ENCODE measurements around the gene SEC23A. TPM values are rescaled to one million over a fixed set of nuclear protein-coding genes. Genes with fewer than 3 reads are reported as not detected.

SEC23A gene
- total RNA-seq, 1 donor, result 298 TPM

DNA sequence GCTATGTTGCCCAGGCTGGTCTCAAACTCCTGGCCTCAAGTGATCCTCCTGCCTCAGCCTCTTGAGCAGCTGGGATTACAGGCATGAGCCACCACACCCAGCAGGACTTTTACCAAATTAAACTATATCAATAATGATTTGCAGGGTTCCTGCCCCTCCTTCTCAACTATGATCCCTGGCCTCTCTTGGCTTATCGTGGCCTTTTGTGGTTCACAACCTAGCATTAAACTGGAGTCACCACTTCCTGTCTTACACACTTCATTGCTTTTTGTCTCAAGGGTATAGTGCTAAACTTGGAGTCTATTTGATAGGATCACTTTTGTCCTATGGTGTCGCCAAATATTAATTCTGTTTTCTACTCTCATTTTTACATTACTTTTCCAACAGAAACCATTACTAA, 64.5 kb downstream of the SEC23A start:
- TF ChIP-seq, protein P1, sequence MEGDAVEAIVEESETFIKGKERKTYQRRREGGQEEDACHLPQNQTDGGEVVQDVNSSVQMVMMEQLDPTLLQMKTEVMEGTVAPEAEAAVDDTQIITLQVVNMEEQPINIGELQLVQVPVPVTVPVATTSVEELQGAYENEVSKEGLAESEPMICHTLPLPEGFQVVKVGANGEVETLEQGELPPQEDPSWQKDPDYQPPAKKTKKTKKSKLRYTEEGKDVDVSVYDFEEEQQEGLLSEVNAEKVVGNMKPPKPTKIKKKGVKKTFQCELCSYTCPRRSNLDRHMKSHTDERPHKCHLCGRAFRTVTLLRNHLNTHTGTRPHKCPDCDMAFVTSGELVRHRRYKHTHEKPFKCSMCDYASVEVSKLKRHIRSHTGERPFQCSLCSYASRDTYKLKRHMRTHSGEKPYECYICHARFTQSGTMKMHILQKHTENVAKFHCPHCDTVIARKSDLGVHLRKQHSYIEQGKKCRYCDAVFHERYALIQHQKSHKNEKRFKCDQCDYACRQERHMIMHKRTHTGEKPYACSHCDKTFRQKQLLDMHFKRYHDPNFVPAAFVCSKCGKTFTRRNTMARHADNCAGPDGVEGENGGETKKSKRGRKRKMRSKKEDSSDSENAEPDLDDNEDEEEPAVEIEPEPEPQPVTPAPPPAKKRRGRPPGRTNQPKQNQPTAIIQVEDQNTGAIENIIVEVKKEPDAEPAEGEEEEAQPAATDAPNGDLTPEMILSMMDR (IDR thresholded peaks at IDR 0.05; ENCODE audit: insufficient read depth, low read length), result no peak
- H3K4me3 ChIP-seq (ENCODE audit: low read depth, low read length), result no peak overlapping the region
- no peak for DNase-seq (ENCODE audit: low read depth)

DNA sequence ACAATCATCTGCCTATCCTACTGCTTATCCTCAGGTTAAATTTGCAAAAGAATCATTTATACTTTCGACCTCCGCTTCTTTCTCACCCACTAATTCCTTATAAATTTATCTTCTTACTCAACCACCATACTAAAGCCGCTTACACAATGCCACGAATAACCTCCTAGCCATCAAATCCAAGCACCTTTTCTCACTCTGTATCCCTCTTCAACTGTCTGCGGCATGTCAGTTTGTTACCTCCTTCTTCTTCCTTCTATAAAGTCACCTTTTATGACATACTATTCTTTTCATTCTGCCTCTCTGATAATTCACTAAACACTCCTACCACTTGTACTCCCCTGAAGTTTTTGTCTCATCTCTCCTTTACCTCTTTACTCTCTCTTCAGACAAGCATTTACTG, 66.3 kb downstream of the SEC23A start:
- TF ChIP-seq, protein P1 (IDR thresholded peaks at IDR 0.05; ENCODE audit: insufficient read depth, low read length), result no peak
- H3K4me3 ChIP-seq (ENCODE audit: low read depth, low read length), result no peak overlapping the region
- no peak for DNase-seq (ENCODE audit: low read depth)

DNA sequence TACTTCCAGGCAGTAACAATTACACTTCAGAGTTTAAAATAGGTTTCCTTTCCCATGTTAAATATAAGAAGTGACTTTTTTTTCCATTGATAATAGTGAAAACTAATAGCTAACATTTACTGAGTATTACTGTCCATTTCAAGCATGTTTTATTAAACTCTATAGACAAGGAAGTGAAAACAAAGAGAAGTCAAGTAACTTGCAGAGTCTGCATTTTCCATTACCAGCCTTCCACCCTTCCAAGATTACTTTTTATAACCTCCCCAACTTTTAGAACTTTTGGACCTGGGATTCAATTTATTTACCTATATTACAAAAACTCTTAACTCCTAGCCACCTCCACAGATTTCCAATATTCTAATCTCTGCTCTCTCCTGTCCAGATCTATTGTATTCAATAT, 67.7 kb downstream of the SEC23A start:
- H3K4me3 ChIP-seq (ENCODE audit: low read depth, low read length), result no peak overlapping the region
- TF ChIP-seq, protein P1 (IDR thresholded peaks at IDR 0.05; ENCODE audit: insufficient read depth, low read length), result no peak
- no peak for DNase-seq (ENCODE audit: low read depth)

DNA sequence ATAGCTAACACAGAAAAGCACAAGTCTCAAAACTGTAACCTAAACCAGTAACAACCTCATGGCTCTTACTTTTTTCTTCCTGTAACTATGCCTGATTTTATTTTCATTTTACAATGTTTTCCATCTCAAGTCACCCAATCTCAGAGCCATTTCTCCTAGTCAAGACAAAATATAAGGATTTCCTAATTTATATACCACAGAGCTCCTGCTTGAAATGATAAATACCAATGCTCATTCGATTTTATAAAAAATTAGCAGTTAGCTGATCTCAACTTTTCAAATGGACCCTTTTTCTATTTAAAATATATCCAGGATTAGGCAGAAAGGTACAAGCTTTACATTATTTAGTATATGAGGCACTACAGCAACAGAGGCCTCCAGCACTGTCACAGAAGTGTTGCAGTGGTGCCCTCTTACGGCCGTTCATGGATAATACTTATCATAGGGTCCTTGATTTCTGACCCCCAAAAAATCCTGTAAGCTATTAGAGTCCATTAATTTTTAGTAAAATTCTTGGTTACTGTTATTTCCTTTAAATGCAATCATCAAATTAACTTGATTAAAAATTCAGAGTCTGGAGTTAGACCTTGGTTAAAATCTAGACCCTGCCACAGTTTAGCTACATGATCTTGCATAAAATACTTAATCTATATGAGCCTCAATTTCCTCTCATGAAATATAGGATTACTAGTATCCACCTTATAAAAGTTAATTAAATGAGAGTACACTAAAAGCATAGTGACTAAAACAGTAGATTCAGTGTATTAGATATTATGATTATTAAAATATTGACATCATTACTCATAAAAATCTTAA, 68.3 kb downstream of the SEC23A start:
- no peak overlapping the region for H3K4me3 ChIP-seq (ENCODE audit: low read depth, low read length)
- TF ChIP-seq, protein P1 (IDR thresholded peaks at IDR 0.05; ENCODE audit: insufficient read depth, low read length), result peak; percentile 47
- no peak for DNase-seq (ENCODE audit: low read depth)

DNA sequence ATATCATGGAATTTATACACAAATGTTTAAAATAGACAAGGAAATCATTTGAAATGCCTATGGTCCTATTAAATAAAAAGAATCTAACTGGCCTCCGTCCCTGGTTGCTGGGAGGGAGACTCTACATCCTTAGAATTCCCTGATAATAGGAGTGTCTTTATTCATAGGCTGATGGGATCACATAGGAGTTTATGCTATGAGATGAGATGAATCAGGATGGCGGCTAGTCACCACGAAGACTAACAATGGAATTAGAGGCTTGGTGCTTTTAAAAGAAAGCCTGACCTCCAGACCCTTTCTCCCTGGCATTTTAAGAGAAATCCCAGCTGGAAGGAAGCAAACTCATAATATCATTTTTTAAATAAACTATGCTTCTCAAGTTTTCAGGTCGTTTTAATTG, 69.7 kb downstream of the SEC23A start:
- TF ChIP-seq, protein P1 (IDR thresholded peaks at IDR 0.05; ENCODE audit: insufficient read depth, low read length), result no peak

DNA sequence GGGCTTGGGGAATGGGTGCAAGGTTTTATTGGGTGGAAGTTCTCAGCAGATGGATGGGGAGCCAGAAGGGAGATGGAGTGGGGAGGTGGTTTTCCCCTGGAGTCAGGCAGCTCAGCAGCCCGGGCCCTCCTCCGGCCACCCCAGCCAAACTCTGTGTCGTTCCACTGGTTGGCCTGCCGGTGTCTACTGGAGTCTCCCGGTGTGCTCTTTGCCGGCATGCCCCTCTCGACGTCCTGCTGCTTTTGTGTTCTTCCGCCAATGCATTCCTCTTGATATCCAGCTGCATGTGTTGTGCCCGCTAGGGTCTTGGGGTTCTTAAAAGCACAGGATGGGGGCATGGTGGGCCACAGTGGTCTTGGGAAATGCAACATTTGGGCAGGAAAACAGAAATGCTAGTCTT, 72.8 kb downstream of the SEC23A start:
- no peak overlapping the region for H3K4me3 ChIP-seq (ENCODE audit: low read depth, low read length)
- no peak for DNase-seq (ENCODE audit: low read depth)
- TF ChIP-seq, protein P1 (IDR thresholded peaks at IDR 0.05; ENCODE audit: insufficient read depth, low read length), result no peak

More for the DNA sequence above, 69.7 kb downstream of the SEC23A start:
- no peak overlapping the region for H3K4me3 ChIP-seq (ENCODE audit: low read depth, low read length)
- no peak for DNase-seq (ENCODE audit: low read depth)
